ENCODE results near the gene HOXC13.

The HOXC13 gene

GRCh38 chr12:53939141-53940108, 794 bp downstream of the HOXC13 start:
- DNase-seq, result peak; percentile 60

- DNase-seq, result peak; percentile 44
These were observed 1.9 kb downstream of the HOXC13 start for GRCh38 chr12:53940443-53941014.

GRCh38 chr12:53941187-53941586, 2.6 kb downstream of the HOXC13 start:
- DNase-seq, result peak; percentile 16

DNA sequence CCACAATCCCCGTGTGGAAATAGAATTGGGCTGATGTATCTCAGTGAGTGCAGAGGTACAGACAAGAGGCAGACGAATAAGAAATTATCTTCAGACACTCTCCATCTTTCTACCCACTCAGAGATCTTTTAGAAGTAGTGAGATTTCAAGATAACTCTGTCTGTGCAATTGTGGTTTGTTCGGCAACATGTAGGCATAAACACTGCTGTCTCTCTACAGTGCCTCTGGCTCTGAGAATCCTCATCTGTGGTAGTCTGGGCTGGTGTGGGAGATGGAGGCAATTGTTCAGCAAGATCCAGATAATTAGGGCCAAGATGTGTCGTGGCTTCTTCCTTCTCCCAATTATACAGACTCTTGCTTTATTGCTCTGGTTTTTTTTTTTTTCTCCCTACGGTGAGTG, 3.1 kb downstream of the HOXC13 start:
- peak; percentile 31 for DNase-seq

DNA sequence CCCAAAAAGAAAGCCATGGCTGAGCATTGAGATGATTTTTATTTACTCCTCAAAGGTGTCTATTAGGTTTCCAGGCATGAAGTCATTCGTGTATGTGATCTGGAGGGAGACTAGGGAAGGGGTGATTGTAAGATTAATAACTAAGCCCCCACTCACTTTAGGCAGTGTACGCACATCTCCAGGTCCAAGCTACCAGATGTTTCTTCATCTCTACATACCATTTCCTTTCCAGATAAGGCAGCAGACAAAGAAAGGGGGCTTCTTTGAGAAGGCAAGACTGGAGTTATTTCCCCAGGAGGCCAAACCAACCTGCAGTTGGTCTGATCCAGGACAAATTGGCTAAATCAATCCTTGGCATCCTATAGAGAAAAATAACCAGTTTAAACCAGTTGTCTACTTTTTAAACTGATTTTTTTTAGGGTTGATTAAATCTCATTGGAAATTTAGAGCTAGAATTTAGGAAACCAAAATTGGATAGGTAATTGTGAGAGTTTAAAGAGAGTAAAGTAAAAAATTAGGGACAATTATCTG, 3.9 kb downstream of the HOXC13 start:
- peak; percentile 33 for DNase-seq

DNA sequence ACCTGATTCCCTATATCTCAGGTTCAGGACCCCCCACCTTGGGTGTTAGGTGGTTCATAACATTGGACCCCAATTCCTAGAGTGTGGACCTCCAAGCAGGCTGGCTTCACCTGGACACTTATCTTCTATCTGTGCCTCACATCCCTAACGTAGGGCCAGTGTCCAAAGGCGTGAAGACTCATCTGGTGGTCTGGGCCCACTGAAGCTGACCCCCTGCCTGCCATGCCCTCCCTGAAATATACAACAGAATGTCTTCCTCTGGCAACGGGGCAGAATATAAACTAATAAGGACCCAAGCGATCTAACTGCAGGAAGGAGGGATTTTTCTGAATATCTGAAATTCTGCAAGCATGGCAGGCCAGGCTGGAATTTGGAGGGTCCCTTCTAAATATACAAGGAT, 5.6 kb downstream of the HOXC13 start:
- no peak for DNase-seq

DNA sequence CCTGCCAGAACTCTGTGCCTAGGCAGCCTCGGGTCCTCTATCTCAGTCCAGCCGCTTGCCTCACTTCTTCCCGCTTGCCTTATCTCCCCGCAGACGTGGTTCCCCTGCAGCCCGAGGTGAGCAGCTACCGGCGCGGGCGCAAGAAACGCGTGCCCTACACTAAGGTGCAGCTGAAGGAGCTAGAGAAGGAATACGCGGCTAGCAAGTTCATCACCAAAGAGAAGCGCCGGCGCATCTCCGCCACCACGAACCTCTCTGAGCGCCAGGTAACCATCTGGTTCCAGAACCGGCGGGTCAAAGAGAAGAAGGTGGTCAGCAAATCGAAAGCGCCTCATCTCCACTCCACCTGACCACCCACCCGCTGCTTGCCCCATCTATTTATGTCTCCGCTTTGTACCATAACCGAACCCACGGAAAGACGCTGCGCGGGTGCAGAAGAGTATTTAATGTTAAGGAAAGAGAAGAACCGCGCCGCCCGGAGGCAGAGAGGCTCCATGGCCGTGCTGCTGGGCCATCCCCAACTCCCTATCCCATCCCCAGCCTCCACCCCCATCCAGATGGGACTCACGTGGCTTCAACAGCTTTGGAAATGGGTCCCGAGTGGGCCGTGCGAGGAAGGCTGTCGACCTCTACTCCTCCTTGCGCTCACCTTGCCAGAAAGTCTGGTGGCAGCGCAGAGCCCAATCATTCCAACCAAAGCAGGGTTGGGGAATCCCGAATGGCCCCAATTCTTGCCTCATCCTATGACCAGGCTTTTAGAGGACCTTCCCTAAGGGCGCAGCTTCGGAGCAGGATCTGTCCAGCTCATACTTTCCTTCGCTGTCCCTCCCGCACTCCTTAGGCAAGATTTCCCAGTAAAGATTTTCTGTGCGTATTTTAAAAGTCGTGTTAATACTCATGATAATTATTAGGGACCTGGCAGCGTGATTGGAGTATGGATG, 6.5 kb downstream of the HOXC13 start:
- no peak for DNase-seq

DNA sequence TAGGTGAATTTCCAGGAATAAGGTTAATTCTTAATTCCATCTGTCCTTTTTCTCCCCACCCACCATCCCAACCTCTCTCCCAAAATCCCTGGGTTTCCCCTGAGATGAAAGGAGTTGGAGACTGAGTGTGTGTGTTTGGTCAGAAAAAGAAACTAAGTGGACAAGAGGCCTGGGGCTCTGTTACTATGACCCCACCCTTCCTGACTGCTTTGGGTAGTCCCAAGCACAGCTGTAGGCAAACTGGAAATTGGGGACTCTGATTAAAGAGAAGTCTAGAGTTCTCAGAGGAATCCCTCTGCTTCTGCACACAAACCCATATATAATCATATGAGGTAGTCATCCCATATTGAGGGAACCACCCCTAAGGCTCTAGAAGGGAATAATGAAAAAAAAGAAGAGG, 9.1 kb downstream of the HOXC13 start:
- no peak for DNase-seq

DNA sequence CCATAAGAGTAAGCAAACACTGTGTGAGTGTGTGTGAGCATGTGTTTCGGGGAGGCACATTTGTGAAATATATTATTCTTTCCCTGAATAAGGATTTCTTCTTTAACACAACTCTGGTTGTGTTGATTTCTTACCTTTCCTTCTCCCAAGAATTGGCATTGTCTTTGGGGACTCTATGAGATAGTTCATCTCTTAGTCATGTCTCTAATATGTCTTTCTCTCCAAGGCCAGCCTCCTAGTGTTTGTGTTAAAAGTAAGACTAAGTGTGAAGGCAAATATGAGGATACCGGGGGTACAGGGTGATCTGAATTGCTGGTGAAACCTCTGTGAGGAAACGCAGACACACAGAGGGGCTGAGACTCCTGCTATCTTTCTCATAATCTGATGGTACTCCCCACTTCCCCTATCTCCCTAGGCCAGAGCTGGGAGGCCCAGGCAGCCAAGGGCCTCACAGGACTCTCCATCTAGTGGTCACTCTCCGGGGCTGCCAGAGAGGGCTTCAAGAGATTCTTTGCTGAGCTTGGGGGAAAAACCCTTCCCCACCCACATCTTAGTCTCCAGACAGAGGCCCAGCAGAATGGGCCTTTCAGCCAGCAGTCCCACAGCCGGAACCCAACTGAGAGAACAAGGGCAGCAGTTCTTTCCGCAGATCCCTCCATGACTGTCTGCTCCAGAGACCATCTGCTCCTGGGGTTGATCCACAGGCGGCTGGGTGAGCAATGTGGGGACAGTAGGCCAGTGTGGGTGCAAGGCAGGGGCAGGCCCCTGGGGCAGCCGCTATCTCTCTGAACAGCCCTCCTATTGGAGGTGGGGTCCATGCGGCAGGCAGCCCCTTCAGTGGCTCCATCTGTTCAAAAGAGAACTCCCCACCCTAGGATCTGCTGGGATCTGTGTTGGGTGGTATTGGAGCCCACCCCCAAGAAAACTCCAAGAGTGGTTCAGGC, 10.3 kb downstream of the HOXC13 start:
- DNase-seq, result no peak

DNA sequence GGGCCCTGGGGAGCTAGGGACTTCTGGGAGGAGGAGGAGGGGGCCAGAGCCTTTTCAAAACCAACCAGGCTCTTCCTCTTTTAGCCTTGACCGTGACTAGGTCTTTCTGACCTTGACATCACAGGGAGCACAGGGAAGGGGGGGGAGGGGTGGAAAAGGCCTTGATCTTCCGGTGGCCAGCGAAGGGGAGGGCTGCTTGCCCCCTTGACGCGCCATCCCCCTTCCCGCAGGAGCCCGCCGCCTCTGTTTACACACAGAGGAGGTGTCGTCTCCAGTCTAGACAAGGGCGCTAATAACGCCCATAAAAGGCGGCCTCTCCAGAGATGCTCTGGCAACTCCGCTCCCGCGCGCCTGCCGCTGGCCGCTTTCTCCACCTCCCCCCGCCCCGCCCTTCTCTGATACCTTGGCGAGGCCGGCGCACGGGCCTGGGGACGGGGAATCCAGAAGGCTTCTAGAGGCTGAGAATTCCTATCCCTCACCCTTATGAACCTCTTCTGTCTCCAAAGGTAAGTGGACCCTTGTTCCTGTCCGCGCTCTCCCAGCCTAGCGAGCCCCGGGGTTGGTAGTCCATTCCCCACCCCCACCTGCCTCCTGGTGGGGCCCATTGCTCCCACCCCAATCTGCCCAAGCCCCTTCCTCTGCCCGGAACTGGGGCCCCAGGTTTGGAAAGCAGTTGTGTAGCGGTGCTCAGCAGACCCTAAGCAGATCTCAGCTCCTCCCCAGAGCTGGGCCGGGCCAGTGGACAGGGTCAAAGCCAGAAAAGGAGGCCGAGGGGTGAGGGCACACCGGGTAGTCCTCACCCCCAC, 11.2 kb downstream of the HOXC13 start:
- DNase-seq, result no peak

GRCh38 chr12:53950437-53950773, 11.8 kb downstream of the HOXC13 start:
- DNase-seq, result no peak

GRCh38 chr12:53950789-53951576, 12.4 kb downstream of the HOXC13 start:
- DNase-seq, result no peak

GRCh38 chr12:53951577-53952334, 13.1 kb downstream of the HOXC13 start:
- peak; percentile 70 for DNase-seq

DNA sequence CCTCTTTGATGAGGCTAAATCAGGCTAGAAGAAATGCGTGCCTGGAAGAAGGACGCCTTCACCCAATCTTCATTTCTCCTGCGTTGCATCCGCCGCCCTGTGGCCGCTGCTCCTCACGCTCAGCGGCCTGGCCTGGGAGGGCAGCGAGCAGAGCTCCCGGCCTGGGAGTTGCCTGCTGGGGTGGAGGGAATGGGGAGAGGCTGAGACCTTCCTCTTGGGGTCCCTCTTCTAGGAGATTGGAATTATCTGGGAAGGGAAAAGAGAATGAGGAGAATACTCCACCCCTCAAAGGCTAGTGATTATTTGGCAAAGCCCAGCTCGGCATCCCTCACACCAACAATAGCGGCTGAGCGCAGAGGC, 13.7 kb downstream of the HOXC13 start:
- peak; percentile 77 for DNase-seq

- DNase-seq, result peak; percentile 68
These were observed 14.5 kb downstream of the HOXC13 start for GRCh38 chr12:53952871-53953734.

- peak; percentile 45 for DNase-seq
These were observed 15.4 kb downstream of the HOXC13 start for GRCh38 chr12:53953831-53954693.

DNA sequence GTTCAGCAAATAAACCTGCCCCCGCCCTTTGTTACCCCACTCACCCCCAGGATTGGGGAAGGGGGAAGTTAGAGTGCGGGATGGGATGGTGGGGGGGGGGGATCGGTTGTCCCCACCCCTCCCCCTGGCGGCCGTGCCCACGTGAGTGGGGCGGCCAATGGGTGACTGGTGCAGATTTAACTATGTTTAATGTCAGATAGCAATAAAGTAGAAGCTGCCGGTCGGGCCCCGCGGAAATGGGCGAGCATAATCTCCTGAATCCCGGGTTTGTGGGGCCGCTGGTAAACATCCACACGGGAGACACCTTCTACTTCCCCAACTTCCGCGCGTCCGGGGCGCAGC, 16.0 kb downstream of the HOXC13 start, which contains the start of gene HOXC12:
Gene HOXC12, plus strand, starts transcription at position 210 of the 342 bp plus-strand sequence. Its CDS starts 27 bp downstream, at position 237.
- no peak for DNase-seq
